Muscle of arm (tissue), 14 donors: ENCODE measurements around the gene LHX3. TPM values are rescaled to one million over a fixed set of nuclear protein-coding genes. Genes with fewer than 3 reads are reported as not detected.

Source experiments
- DNase-seq: peaks from one replicate; pipeline ENCODE4 v3.0.0-alpha.2; 2013
- long read RNA-seq, 11 donors: transcript quantifications; one replicate each; lab custom pipeline, GENCODE V29; 2026
- polyA plus RNA-seq, 12 donors: library from polyadenylated mRNA; unstranded; fragments of 120-200 nt; gene quantifications; one replicate each; pipeline ENCODE4 v1.2.1, GENCODE V29; 2013; ENCODE audit not compliant: insufficient read length in 12 of 12

LHX3 gene
- polyA plus RNA-seq, result under 1 TPM in 2 of 12 donors, not detected in 10; 0.08 to 0.28 TPM
- long read RNA-seq, donor 1, result 0 reads
- long read RNA-seq, donor 2, result 0 reads
- long read RNA-seq, donor 3, result 0 reads
- long read RNA-seq, donor 4, result 0 reads
- long read RNA-seq, donor 5, result 0 reads
- long read RNA-seq, donor 6, result 0 reads
- long read RNA-seq, donor 7, result 0 reads
- long read RNA-seq, donor 8, result 0 reads
- long read RNA-seq, donor 9, result 0 reads
- long read RNA-seq, donor 10, result 0 reads
- long read RNA-seq, donor 11, result 0 reads

DNA sequence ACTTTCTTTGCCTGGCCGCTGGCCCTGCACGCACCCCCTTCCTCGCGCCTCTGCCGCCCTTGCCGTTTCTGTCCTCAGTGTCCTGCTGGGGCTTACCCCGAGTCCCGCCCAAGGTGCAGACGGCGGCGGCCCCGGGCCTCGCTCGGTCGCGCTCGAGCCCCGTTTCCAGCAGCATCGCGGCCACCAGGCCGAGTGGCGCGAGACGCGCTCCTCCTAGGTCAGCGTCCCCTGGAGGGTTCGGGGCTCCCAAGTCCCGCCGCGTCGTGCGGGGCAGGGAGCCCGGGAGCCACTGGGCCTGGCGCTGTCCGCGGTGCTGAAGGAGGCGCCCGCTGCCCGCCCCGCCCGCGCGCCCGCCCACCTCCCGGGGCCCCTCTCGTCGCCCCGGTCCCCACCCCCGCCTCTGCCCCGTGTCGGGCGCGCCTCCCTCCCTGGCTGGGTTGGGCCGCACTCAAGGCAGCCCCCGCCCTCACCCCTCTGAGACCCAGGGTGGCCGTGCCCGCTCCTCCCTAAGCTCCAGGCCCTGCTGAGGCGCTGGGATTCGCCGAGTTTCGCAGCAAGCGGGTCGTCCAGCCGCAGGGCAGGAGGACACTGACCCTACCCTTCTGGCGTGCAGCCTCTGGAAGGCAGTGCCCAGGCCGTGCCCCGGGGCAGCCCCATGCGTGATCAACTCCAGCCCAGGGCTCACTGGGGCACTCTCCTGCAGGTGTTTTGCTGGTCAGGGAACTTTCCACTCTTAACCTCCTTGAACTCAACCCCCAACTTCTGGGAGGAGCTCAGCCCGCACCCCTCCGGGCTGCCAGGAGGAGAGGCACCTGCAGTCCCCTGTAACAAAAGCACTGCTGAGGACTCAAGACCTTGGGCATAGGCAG, at the start of gene LHX3:
Gene LHX3 (minus strand): TSS at position 291 of the 869 bp plus-strand sequence. CDS start 116 bp downstream, at position 175.
- DNase-seq, result peak; percentile 18

DNA sequence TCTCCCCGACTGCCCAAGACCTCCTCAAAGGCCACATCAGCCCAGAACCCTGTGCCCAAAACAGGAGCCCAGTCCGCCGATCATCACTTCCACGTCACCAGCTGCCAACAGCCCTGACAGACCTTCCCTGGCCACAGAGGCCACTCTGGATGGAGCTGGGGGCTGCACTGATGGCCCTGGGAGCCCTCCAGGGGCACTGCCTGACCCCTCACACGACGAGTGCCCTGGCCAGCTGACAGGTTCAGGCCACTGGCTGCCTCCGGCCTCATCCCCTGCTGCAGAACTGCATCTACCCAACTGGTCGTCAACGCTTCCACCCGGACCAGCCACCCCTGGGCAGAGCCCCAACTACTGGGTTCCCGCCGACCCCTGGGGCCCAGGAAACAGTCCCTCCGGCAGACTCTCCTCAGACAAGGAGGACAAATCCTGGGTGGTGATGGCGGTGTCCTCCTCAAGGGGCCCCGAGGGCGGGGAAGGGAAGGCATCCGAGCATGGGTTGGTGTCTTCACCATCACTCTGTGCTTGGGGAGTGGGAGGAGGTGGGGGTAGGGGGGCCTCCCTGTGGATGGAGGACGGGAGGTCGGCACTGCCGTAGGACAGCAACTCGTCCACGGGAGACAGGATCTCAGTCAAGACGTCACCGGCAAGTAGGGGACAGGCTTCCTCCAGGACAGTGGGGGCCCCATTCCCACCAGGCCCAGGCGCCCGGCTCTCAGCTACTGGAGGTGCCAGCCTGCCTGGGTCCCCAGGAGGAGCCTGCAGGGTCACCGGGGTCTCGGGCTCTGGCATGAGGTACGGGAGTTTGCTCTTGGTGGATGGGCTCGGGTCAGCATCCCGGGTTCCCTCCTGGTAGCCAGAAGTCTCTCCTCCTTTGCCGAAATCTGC, 48.6 kb upstream of the LHX3 start:
- no peak for DNase-seq

- no peak for DNase-seq
These were observed 47.9 kb upstream of the LHX3 start for GRCh38 chr9:136252846-136253245.

DNA sequence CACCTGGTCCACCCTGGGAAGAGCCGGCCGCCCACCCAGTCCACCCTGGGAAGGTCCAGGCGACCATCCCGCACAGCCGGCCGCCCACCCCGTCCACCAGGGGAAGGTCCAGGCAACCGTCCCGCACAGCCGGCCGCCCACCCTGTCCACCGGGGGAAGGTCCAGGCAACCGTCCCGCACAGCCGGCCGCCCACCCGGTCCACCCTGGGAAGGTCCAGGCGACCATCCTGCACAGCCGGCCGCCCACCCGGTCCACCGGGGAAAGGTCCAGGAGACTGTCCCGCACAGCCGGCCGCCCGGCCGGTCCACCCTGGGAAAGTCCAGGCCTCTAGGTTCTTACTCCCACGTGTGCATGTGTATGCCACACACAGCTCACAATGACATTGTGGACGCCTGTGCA, 47.4 kb upstream of the LHX3 start:
- DNase-seq, result no peak

DNA sequence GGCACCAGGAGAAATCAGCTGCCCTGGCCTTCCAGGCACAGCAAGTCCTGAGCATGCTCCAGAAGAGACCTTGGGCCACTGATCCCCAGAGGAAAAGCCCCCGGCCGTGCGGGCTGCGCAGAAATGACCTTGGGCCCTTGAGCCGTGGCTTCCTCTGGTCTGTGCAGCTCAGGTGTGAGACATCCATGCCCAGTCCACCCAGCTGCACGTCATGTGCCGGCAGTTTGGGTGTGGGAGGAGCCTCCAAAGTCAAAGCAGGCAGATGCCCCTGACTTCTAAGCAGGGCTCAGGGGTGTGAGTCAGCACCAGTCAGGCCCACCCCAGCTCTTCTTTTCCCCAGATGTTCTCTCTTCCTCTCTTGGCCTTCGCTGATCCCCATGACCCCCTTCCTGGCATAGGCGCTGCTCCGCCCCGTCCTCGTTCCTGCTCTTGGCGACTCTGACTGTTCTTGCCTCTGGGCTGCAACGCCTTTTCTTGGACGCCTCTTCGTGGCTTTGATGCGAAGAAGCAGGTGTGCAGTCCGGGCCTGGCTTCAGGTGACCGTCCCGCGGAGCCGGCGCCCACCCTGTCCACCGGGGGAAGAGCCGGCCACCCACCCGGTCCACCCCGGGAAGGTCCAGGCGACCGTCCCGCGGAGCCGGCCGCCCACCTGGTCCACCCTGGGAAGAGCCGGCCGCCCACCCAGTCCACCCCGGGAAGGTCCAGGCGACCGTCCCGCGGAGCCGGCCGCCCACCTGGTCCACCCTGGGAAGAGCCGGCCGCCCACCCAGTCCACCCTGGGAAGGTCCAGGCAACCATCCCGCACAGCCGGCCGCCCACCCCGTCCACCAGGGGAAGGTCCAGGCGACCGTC, 46.6 kb upstream of the LHX3 start:
- no peak for DNase-seq

DNA sequence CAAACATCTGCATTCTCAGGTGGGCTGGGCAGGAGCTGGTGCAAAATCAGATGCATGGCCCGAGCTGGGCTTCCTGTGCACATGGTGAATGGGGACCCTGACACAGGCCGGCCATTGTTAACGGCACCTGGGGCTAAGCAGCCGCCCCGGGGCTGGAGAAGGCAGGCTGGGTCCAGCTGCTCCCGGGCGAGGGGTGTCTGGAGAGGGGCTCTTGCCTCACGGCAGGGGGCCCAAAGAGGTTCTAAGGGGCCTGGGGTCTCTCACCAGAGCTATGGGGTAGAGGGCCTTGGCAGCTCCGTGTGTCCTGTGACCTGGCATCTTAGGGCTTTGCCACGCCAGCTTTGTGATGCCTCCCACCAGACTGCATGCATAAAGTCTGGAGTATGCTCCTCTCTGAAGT, 45.7 kb upstream of the LHX3 start:
- no peak for DNase-seq

- DNase-seq, result no peak
These were observed 45.1 kb upstream of the LHX3 start for GRCh38 chr9:136249877-136250559.

GRCh38 chr9:136248951-136249876, 44.3 kb upstream of the LHX3 start:
- DNase-seq, result no peak

DNA sequence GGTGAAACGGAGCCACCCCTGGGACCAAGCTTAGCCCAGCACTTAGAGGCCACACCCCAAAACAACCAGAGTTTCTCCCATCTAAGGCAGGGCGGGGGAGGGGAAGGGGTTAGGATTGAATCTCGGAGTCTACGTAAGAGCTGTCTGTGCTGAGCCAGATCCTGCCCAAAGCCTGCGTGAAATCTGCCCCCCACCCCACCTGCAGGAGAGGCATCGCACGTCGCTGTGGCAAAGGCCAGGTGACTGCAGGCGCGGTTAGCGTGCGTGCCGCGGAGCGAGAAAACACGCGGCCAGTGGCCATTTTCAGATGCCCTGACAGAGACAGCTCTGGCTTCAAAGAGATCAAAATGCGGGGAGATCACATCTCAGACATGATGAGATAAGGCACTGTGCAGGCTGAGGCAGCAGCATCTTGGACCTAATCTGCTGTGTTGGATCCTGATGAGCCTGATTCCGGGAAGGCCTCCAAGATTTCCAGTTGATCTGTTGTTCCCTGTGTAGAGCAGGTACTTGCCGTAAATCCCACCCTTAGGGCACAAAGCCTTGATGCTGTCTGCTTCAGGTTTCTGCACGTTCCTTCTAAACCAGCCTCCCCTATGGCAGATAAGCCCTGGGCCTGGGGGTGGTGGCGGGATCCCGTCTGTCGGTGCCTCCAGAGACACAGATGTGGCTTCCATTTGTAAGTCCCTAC, 43.2 kb upstream of the LHX3 start:
- DNase-seq, result no peak

DNA sequence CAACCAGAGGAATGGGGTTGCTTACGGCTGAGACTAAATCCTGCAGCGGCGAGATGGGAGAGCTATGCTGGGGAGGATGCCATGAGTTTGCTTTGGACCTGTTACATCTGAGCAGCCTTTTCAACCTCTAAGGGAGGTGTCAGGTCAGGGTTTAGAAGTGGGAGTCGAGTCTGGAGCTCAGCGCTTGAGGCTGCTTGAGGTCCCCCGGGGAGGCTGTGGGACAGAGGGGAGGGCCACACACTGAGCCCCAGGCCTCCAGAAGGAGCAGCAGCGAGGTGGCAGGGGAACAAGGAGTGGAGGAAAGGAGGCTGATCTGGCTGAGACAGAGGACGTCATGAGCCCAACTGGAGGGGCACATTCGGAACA, 42.6 kb upstream of the LHX3 start:
- no peak for DNase-seq

- no peak for DNase-seq
These were observed 42.1 kb upstream of the LHX3 start for GRCh38 chr9:136246849-136247550.

- peak; percentile 79 for DNase-seq
These were observed 40.6 kb upstream of the LHX3 start, which contains the start of gene QSOX2 for GRCh38 chr9:136245219-136246150. Gene QSOX2, minus strand, starts transcription at chr9:136245812. Its CDS starts 9 bp downstream, at chr9:136245803.

DNA sequence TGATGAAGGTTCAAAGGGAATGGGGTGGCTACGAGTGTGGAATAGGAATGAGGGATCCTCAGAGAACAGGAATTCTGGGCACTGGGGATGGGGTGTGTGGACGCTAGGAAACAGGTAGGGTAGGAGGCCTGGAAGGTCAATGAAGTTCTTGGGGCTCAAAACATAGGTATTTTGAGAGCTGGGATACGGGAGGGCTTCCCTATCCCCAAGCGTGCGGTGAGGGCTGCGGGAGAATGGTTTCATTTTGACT, 40.0 kb upstream of the LHX3 start:
- DNase-seq, result no peak

DNA sequence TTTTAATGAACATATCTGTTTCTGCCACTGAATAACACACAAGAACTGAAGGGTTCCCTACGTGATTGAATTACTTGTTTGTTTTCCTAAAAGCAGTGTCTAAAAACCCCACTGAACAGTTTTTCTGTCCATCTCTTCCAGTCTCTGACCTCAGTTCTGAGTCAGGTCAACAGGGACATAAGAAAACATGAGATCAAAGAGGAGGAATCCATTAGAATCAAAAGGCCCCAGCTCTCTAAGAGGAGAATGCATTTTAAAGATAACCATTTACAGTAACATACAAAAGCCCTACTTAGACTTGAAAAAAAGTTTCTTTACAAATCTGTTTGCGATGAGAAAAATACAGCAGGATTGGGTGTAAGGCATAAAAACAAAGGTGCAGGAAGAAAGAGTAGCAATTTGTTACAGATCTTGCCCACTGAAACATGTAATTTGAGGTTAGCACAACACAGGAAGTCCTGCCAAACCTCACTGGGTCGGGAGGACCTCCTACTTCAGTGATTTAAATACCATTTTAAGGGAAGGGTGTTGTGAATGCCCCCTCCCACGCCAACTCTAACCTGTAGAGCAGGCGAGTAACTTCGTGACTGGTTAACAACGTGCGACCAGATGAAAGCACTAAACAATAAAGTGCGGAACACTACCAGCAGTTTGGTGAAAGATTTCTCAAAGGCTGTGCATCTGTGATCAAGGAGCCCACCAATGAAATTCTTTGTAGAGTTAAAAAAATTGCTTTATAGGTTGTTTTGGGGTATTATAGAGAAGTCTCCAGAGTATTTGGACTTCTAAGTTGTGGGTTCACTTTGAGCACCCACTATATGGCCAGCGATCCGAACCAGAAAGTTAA, 39.4 kb upstream of the LHX3 start:
- DNase-seq, result no peak

DNA sequence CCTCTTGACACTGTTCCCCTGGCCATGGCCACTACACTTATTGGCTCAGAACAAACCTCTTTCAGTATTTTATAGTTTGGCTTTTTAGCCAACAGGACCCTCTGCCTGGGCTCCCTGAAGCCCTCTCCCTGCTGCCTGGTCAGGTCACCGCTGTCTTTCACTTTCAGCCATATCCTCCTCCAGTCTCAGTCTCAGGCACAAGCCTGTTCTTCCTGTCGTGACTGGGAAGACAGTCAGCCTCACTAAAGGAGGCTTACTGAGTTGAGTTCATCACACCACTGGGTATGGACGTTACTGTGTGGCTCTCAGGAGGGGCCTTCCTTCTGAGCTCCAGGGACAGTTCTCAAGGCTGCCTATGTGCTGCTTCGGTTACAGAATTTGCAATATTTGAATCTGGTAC, 38.7 kb upstream of the LHX3 start:
- DNase-seq, result no peak

GRCh38 chr9:136242918-136243525, 38.1 kb upstream of the LHX3 start:
- no peak for DNase-seq
